Prostate gland (tissue), 2 donors: ENCODE results near the gene SNCG.

Experiments
- POLR2AphosphoS5 ChIP-seq: sonication (generic); formaldehyde crosslinking; IDR thresholded peaks from one replicate; pipeline ENCODE4 v1.6.1; 2017; ENCODE audit warnings: antibody characterized with exemption
- TF ChIP-seq, protein P1 (sequence below), 4 experiments: fragments of 200-600 bp in 2 of 4; fragments of 450-650 bp in 2 of 4; sonication (generic) in 2 of 4; IDR thresholded peaks; 1 replicate in 3 of 4; 2 replicates in 1 of 4; pipeline ENCODE4 v1.5.1; 2016 to 2019; ENCODE audit warnings: antibody characterized with exemption in 4 of 4, mild to moderate bottlenecking in 2 of 4, moderate library complexity in 2 of 4

DNA sequence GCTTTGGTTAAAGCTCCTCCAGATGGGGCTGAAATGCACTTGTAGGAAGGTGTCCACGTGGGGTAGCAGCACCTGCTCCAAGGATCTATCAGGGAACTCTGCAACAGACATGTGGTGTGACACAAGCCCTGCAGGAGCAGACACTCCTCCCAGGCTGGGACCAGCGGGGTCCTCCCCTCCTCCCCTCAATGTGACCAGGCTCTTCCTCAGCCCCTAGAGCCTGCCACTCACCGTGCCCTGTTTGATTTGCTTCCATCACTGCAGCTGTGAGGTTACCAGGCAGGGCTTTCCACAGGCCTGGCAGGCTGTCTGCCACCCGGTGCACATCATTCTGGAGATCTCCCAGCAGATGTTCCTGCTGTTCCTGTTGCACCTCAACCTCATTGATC, 14.4 kb upstream of the SNCG start:
- no peak for TF ChIP-seq POLR2AphosphoS5
- TF ChIP-seq, protein P1, sequence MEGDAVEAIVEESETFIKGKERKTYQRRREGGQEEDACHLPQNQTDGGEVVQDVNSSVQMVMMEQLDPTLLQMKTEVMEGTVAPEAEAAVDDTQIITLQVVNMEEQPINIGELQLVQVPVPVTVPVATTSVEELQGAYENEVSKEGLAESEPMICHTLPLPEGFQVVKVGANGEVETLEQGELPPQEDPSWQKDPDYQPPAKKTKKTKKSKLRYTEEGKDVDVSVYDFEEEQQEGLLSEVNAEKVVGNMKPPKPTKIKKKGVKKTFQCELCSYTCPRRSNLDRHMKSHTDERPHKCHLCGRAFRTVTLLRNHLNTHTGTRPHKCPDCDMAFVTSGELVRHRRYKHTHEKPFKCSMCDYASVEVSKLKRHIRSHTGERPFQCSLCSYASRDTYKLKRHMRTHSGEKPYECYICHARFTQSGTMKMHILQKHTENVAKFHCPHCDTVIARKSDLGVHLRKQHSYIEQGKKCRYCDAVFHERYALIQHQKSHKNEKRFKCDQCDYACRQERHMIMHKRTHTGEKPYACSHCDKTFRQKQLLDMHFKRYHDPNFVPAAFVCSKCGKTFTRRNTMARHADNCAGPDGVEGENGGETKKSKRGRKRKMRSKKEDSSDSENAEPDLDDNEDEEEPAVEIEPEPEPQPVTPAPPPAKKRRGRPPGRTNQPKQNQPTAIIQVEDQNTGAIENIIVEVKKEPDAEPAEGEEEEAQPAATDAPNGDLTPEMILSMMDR (IDR thresholded peaks at IDR 0.05), result no peak
